HG03469 (cell line): Measurements from ENCODE around the gene ZNF587.
"Not testable (repeated sequence)": the region's sequence is repeated elsewhere in the genome, so short reads cannot be mapped to it uniquely, and the experiment has no call there.

Experiments used
- ATAC-seq: cut with Tn5 transposase; IDR thresholded peaks from one replicate; pipeline ENCODE4 v1.9.1; 2021; ENCODE audit warnings: mild to moderate bottlenecking, moderate library complexity, moderate number of reproducible peaks; ENCODE audit not compliant: unreplicated experiment

ZNF587 gene

DNA sequence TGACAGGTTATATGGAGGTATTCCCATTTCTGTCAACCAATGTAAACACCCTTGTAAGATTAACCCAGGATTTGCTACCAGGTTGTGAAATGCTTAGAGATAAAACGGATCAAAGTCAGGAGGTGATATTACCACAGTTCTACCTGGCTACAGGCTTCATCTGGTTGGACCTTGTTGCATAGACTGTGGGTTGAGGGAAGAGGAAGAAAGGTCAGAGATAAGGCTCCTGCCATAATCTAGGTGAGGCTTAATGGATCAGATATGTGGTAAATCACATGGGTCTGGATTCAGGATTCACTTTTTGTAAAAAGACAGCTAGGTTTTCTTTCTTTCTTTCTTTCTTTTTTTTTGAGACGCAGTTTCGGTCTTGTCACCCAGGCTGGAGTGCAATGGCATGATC is 28.2 kb upstream of the ZNF587 start:
- ATAC-seq = not testable (repeated sequence)

DNA sequence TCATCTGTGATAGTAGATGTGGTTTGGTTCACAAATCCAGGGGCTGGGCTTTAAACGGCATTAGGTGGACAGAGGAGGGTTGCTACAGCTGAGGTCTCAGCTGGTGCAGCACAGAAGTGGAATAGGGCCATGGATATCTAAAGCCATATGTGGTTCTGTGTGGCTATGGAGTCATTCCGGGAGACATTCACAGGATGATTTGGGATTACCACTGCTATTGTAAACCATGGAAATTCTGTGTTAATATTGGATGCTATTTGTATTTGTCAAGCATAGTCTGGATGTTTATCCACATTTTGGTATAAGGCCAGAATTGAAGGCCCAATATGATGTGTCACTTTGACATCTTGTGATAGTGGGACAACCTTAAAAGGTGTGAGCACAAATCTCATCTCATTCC is 26.5 kb upstream of the ZNF587 start:
- ATAC-seq = not testable (repeated sequence)

DNA sequence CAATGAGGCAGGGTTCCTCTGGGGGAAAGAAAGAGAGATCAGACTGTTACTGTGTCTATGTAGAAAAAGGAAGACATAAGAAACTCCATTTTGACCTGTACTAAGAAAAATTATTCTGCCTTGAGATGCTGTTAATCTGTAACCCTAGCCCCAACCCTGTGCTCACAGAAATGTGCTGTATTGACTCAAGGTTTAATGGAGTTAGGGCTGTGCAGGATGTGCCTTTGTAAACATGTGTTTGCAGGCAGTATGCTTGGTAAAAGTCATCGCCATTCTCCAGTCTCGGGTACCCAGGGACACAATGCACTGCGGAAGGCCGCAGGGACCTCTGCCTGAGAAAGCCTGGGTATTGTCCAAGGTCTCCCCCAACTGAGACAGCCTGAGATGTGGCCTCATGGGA is 26.1 kb upstream of the ZNF587 start:
- ATAC-seq = not testable (repeated sequence)

DNA sequence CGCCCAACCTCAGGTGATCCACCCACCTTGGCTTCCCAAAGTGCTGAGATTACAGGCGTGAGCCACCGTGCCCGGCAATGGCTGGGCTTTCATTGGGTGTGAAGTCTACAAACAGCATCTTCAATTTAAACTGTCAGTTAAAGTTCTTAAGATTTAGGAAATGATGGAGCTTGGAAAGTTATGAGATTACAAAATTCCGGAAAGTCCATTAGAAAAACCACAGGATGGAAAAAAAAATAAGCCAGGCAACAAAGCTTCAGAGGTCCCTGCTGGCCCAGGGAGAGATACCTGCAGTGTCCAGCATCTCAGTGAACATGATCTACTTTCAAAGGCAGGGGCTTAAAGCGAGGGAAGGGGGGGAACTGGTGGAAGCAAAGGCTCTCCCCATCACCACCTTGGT is 24.1 kb upstream of the ZNF587 start:
- ATAC-seq = no peak

- ATAC-seq = no peak
These were observed 20.3 kb upstream of the ZNF587 start for GRCh38 chr19:57829316-57829715.

GRCh38 chr19:57830071-57830602 is 19.5 kb upstream of the ZNF587 start, which contains the start of gene ZNF587B:
TSS of gene ZNF587B (plus strand) at chr19:57830299. CDS start at chr19:57830529, 230 bp downstream.
- ATAC-seq = no peak

DNA sequence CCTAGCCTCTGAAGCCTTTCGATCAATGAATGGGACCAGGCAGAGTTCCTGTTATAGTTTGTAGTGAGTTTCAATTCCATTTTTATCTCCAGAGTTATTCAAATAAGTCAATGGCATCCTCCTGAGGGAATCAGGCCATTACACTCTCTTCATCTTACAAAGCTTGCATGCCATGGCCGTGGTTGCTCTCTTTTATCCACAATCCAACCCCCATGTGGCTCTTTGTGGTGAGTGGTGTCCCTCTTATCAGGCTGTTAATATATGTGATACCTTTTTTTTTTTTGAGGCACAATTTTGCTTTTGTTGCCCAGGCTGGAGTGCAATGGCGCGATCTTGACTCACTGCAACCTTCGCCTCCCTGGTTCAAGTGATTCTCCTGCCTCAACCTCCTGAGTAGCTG is 12.7 kb upstream of the ZNF587 start:
- ATAC-seq = not testable (repeated sequence)

DNA sequence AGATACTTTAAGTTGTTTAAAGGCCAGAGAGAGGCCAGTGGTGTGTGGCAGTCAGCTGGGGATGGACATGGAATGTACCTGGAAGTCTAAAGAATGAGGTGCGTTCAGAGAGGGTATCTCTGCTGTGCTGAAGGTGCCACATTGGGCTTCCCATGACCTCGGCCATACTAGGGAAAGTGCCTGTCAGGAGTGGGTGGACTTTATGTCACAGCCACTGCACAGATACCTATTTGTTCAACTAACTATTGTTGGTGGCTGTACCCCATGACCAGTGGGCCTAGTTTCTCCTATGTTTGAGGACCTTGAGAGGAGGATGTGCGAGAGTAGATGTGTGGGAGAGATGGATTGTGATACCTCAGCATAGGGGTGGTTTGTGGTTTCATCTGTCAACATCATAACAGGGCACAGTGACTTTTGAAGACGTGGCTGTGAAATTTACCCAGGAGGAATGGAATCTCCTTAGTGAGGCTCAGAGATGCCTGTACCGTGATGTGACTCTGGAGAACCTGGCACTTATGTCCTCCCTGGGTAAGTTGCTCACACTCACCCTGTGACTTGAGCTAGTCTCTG is 11.0 kb upstream of the ZNF587 start:
- ATAC-seq = not testable (repeated sequence)

- no peak for ATAC-seq
These were observed 8.4 kb upstream of the ZNF587 start for GRCh38 chr19:57841122-57841763.

DNA sequence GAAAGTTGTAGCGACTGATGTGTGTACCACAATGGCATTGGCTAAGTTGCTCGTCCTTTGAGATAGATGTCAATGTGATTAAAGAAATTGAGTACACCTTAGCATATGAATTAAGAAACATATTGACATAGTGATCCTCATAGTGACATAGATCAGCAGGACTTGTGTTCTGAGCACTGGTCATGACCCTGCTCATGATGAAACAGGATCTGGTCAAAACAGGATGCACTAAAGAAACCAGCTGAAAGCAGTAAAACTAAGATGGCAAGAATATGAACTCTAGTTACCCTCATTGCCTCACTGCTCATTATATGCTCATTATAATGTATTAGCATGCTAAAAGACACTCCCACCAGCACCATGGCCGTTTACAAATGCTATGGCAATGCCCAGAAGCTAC is 2.5 kb upstream of the ZNF587 start:
- ATAC-seq = not testable (repeated sequence)

GRCh38 chr19:57849162-57849665 is 445 bp upstream of the ZNF587 start:
- not testable (repeated sequence) for ATAC-seq

DNA sequence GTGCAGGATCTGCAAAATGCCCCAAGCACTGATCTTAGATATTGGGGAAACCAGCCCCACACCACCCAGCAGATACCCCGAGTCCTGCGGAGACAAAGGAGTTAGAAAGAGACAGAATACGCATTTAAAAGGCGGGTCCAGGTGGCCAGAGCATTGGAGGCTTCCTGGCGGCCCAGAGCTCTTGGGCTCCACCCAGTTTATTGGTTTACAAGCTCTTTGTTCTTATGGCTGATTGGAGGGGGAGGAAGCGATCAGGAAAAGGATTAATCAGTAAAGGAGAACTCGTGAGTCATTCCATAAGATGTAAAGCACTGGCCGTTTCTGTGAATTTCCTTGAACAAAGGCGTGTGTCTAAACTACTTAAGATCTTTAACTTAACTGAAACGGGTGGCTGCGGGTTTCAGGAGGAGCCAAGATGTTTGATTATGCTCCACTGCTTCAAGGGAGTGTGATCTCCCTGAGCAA is 926 bp downstream of the ZNF587 start:
- ATAC-seq = no peak

- not testable (repeated sequence) for ATAC-seq
These were observed 2.3 kb downstream of the ZNF587 start for GRCh38 chr19:57851812-57852603.

DNA sequence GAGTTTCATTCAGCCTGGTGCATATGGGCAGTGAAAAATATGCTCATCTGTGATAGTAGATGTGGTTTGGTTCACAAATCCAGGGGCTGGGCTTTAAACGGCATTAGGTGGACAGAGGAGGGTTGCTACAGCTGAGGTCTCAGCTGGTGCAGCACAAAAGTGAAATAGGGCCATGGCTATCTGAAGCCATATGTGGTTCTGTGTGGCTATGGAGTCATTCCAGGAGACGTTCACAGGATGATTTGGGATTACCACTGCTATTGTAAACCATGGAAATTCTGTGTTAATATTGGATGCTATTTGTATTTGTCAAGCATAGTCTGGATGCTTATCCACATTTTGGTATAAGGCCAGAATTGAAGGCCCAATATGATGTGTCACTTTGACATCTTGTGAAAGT is 4.5 kb downstream of the ZNF587 start:
- ATAC-seq = not testable (repeated sequence)

GRCh38 chr19:57862351-57862750 is 12.7 kb downstream of the ZNF587 start:
- ATAC-seq = not testable (repeated sequence)

DNA sequence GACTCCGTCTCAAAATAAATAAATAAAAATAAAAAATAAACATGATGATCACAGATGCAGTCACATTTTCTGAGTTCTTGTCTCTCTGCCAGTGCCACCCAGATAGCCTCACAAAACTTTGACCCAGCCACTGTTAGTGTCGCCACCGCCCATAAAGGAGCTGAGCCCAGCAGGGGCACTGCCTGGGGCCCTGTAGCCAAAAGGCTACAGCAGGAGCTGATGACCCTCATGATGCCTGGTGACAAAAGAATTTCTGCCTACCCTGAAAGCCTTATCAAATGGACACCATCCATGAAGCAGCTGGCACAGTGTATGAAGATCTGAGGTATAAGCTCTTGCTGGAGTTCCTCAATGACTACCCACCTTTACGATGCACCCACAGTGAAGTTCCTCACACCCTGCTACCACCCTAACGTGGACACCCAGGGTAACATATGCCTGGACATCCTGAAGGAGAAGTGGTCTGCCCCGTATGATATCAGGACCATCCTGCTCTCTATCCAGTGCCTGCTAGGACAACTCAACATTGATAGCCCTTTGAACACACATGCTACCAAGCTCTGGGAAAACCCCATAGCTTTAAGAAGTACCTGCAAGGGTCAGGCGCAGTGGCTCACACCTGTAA is 18.3 kb downstream of the ZNF587 start:
- no peak for ATAC-seq

GRCh38 chr19:57869655-57870054 is 20.0 kb downstream of the ZNF587 start:
- ATAC-seq = not testable (repeated sequence)

GRCh38 chr19:57870225-57870624 is 20.6 kb downstream of the ZNF587 start:
- no peak for ATAC-seq

- ATAC-seq = no peak
These were observed 22.8 kb downstream of the ZNF587 start for GRCh38 chr19:57872450-57872849.

- ATAC-seq = not testable (repeated sequence)
These were observed 24.5 kb downstream of the ZNF587 start for GRCh38 chr19:57873883-57874799.
